ENCODE measurements around the gene HSPB3.

HSPB3 gene

GRCh38 chr5:54438620-54439389 lies 16.7 kb upstream of the HSPB3 start:
- Mint-ChIP-seq H3K36me3 (ENCODE audit: low read depth) (no peaks in the 10 kb centered on the region), H3K9me3 (no peaks in the 10 kb centered on the region), H3K27ac (no peak overlapping the region), H3K27me3 (ENCODE audit: low read depth) (peaks cover 3% of the 10 kb centered on the region), H3K4me3 (no peak overlapping the region), H3K4me1 (no peaks in the 10 kb centered on the region)
- TF ChIP-seq, protein P1, sequence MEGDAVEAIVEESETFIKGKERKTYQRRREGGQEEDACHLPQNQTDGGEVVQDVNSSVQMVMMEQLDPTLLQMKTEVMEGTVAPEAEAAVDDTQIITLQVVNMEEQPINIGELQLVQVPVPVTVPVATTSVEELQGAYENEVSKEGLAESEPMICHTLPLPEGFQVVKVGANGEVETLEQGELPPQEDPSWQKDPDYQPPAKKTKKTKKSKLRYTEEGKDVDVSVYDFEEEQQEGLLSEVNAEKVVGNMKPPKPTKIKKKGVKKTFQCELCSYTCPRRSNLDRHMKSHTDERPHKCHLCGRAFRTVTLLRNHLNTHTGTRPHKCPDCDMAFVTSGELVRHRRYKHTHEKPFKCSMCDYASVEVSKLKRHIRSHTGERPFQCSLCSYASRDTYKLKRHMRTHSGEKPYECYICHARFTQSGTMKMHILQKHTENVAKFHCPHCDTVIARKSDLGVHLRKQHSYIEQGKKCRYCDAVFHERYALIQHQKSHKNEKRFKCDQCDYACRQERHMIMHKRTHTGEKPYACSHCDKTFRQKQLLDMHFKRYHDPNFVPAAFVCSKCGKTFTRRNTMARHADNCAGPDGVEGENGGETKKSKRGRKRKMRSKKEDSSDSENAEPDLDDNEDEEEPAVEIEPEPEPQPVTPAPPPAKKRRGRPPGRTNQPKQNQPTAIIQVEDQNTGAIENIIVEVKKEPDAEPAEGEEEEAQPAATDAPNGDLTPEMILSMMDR (IDR thresholded peaks at IDR 0.05; ENCODE audit: unreplicated experiment in 3 of 3): no peak

DNA sequence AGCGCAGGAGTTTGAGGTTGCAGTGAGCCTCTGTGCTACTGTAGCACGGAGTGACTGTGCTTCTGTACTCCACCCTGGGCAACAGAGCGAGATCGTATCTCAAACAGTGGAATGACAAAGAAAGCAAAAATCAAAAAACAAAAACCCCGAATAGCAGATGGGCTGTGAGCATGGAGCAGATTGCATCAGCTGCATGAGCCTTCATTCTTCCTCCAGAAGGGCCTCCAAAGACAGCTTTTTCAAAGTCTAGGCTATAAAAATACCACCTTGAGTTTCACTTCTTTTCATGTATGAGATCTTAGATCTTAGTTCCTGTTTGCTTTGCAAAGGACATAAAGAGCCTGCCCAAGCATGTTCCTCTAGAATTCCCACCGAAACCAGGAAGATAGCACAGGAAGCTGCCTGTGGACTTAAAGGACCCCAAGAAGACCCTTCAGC lies 15.0 kb upstream of the HSPB3 start:
- H3K27ac Mint-ChIP-seq: no peak overlapping the region
- no peaks in the 10 kb centered on the region for H3K4me1 Mint-ChIP-seq

DNA sequence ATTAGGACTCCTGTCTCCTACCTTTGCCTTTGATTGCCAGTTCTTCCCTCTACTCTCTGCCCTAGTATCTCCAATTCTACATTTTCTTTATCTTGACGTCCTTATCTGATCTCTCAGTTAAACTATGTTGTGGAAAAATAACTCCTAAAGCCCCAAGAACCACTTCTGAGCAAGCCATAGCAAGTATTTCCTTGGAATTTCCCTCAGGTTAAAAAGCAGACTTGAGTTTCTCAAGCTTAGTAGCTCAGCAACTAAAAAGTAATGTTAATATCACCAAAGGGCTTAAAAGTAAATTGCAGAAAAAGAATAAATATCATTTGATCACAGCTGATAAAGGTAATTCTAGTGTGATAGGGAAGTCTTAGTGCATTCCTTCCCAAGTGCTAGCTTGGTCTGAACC lies 13.2 kb upstream of the HSPB3 start:
- TF ChIP-seq, protein P1 (IDR thresholded peaks at IDR 0.05; ENCODE audit: unreplicated experiment in 3 of 3): no peak
- Mint-ChIP-seq H3K4me3 (no peak overlapping the region), H3K27me3 (ENCODE audit: low read depth) (peaks cover 3% of the 10 kb centered on the region), H3K4me1 (peaks cover 13% of the 10 kb centered on the region), H3K36me3 (ENCODE audit: low read depth) (no peaks in the 10 kb centered on the region), H3K9me3 (no peaks in the 10 kb centered on the region), H3K27ac (peak overlapping the region in 2 of 3 experiments; percentile 5 to 16)

More for the DNA sequence above, 15.0 kb upstream of the HSPB3 start:
- Mint-ChIP-seq H3K4me3 (no peak overlapping the region), H3K9me3 (no peaks in the 10 kb centered on the region), H3K27me3 (ENCODE audit: low read depth) (peaks cover 3% of the 10 kb centered on the region), H3K36me3 (ENCODE audit: low read depth) (no peaks in the 10 kb centered on the region)
- TF ChIP-seq, protein P1 (IDR thresholded peaks at IDR 0.05; ENCODE audit: unreplicated experiment in 3 of 3): no peak

GRCh38 chr5:54443270-54443669 lies 12.2 kb upstream of the HSPB3 start:
- H3K9me3 Mint-ChIP-seq: no peaks in the 10 kb centered on the region
- TF ChIP-seq, protein P1 (IDR thresholded peaks at IDR 0.05; ENCODE audit: unreplicated experiment in 3 of 3): peak; percentile 55 to 65 (median 57)
- peaks cover 17% of the 10 kb centered on the region for H3K4me1 Mint-ChIP-seq
- no peak overlapping the region for H3K27ac Mint-ChIP-seq
- H3K27me3 Mint-ChIP-seq (ENCODE audit: low read depth): no peaks in the 10 kb centered on the region
- no peaks in the 10 kb centered on the region for H3K36me3 Mint-ChIP-seq (ENCODE audit: low read depth)
- H3K4me3 Mint-ChIP-seq: no peak overlapping the region

DNA sequence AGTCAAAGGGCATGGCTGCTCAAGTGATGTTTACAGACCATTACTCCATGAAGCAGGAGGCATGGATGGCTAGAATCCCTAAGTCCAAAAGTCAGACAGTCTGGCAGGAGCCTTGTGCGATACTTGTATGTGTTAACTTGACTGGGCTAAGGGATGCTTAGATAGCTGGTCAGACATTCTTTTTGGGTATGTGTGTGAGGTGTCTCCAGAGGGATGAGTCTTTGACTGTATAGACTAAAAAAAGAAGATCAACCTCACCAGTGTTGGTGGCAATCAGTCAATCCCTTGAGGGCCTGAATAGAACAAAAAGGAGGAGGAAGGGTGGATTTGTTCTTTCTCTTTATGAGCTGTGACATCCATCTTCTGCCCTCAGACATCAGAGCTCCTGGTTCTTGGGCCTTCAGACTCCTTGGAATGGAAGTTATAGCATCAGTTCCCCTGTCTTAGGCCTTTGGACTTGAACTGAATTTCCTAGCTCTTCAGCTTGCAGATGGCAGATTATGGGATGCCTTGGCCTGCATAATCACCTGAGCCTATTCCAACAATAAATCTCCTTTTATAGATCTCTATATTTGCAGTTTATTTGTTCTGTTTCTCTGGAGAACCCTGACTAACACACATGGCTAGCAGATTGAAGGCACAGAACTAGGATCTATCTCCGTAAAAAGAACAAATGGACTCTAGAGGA lies 9.7 kb upstream of the HSPB3 start:
- TF ChIP-seq, protein P1 (IDR thresholded peaks at IDR 0.05; ENCODE audit: unreplicated experiment in 3 of 3): no peak
- H3K36me3 Mint-ChIP-seq (ENCODE audit: low read depth): no peaks in the 10 kb centered on the region
- H3K27me3 Mint-ChIP-seq (ENCODE audit: low read depth): no peaks in the 10 kb centered on the region
- H3K4me1 Mint-ChIP-seq: peaks cover 17% of the 10 kb centered on the region
- peak overlapping the region in 1 of 3 experiments; percentile 17 for H3K4me3 Mint-ChIP-seq
- no peaks in the 10 kb centered on the region for H3K9me3 Mint-ChIP-seq
- peak overlapping the region in 2 of 3 experiments; percentile 2 to 54 for H3K27ac Mint-ChIP-seq

Measured in nephron (organoid).